HG03520 (cell line): Measurements from ENCODE around the gene TMEM89.

Experiments used
- ATAC-seq: cut with Tn5 transposase; IDR thresholded peaks from one replicate; pipeline ENCODE4 v1.9.1; 2021; ENCODE audit warnings: mild to moderate bottlenecking, moderate library complexity; ENCODE audit not compliant: unreplicated experiment

The TMEM89 gene

GRCh38 chr3:48591886-48592518, 29.6 kb downstream of the TMEM89 start:
- no peak for ATAC-seq

- ATAC-seq, result no peak
These were observed 30.1 kb downstream of the TMEM89 start for GRCh38 chr3:48591436-48591835.

- no peak for ATAC-seq
These were observed 33.3 kb downstream of the TMEM89 start for GRCh38 chr3:48588230-48588629.

GRCh38 chr3:48587686-48588085, 33.9 kb downstream of the TMEM89 start:
- no peak for ATAC-seq

- ATAC-seq, result no peak
These were observed 36.2 kb downstream of the TMEM89 start for GRCh38 chr3:48585411-48585810.

- ATAC-seq, result no peak
These were observed 36.7 kb downstream of the TMEM89 start for GRCh38 chr3:48584836-48585235.

GRCh38 chr3:48581621-48582481, 39.7 kb downstream of the TMEM89 start:
- no peak for ATAC-seq

- ATAC-seq, result no peak
These were observed 44.9 kb downstream of the TMEM89 start for GRCh38 chr3:48576647-48577046.

GRCh38 chr3:48575366-48575765, 46.2 kb downstream of the TMEM89 start:
- no peak for ATAC-seq

GRCh38 chr3:48573973-48574585, 47.5 kb downstream of the TMEM89 start:
- ATAC-seq, result no peak

GRCh38 chr3:48572517-48572916, 49.1 kb downstream of the TMEM89 start:
- no peak for ATAC-seq

- no peak for ATAC-seq
These were observed 49.6 kb downstream of the TMEM89 start for GRCh38 chr3:48571938-48572337.
